NCI-H146 (cell line): ENCODE results near the gene KIAA0930.
"Not testable (repeated sequence)": the region's sequence is repeated elsewhere in the genome, so short reads cannot be mapped to it uniquely, and the experiment has no call there.

ENCODE experiments used
- DNase-seq: peaks from one replicate; lab custom pipeline; 2025; lab: John Stamatoyannopoulos, UW

Gene KIAA0930

DNA sequence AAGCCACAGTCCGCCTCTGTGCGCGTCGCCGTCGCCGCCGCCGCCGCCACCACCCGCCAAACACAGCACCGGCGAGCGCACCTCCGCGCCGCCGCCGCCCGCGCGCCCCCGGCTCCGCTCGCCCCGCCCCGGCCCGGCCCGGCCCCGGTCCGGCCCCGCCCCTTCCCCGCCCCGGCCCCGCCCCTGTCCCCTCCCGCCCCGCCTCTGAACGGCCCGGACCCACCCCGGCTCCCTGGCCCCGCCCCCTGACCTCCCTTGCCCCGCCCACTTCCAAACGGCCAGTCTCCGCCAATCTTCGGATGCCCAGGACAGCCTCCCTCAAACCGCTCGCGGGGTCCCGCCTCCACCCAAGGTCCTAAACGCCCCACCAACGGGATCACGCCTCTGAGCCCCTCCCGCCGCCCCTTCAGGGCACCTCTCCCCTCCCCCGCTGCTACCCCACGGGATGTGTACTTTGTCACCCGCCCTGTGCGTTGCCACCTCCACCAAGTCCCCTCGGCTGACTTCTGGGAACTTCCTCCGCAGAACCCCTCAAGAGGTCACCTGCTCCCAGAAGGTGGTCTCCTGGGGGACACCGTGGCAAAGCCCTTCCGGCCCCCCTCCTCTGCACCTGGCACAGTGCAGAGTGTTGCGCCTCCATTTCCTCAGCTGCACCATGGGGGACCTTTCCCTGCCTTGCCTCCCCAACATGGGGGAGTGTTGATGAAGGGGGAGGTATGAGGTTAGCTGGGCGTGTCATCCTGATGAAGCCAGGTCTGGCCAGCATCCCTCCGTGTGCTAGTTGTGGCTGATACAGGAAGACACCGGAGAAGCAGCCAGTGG lies at the start of gene KIAA0930:
Gene KIAA0930, minus strand, starts transcription at position 85 of the 822 bp plus-strand sequence. CDS start 191 bp downstream, outside the sequence.
- peak; percentile 48 for DNase-seq

DNA sequence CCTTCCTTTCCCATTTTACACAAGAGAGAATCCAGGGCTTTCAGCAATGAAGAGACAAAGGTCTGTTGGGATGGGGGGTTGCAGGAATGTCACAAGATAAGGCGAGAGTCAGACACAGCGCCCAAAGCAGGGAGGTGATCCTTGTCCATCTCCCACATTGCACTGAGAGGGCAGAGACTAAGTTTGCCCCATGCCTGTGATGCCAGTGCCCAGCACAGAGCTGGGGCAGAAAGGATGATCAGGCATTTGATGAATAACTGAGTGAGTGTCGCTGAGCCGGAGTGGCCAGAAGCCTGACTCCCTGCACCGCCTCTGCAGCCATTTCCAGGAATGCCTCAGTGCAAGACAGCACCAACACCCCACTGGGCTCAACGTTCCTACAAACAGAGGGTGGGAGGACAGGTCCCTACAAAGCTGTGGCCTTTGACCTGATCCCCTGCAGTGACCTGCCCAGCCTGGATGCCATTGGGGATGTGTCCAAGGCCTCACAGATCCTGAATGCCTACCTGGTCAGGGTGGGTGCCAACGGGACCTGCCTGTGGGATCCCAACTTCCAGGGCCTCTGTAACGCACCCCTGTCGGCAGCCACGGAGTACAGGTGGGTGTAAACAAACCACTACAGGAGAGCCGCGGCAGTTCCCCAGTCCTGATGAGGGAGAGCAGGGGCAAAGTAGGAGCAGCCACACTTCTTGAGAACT lies 46.3 kb upstream of the KIAA0930 start:
- DNase-seq = no peak

DNA sequence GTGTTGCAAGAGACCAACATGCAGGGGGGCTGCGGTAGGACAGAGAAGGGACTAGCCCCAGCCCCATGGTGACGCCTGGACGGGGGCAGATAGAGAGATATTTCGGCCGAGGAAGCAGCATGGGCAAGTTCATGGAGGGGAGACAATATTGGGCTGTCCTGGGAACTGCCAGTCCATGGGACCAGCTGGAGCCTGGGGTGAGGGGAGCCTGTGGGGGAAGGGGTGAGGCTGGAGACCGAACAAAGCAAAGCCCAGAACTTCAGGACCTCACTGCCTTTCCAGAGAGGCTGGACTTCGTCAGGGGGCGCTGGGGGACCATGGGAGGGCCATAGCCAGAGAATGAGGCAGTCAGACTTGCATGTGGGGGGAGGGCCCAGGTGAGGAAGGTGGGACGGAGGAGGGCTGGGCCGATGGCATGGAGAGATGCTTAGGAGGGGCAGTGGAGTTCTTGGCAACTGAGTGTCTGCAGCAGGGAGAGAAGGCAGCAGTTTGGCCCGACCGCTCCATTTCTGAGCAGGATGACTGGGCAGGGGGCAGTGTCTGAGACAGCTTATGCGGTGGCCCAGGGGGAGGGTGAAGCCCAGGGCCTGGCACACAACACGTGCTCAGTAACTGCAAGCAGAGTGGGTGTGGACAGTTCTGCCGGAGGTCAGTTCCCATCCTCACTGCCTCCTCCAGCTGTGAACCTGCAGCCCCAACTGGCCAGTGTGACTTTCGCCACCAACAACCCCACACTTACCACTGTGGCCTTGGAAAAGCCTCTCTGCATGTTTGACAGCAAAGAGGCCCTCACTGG lies 44.8 kb upstream of the KIAA0930 start:
- peak; percentile 33 for DNase-seq

DNA sequence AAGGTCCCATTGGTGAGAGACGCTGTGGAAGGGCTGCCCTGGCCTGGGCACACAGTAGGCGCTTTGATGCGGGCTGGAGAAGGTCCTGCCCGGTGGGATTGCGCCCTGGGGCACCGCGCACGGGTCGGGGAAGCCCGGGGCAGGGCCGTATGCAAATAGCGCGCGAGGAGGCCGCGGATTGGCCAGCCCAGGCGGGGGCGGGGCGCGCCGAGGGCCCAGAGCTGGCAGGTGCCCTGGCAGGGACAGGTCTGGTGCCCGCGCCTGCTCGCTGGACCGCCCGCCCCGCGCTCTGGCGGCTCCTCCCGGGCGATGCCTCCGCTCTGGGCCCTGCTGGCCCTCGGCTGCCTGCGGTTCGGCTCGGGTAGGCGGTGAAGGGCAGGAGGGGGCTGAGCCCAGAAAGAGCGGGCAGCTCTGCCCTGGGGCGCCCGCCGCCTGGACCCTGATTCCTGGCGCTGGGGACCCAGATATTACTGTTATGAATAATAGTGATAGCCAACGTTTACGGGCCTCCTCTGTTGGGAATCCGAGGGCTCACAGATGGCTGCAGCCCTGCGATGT lies 44.1 kb upstream of the KIAA0930 start, which contains the start of gene UPK3A:
Gene UPK3A, plus strand, starts transcription at position 245 of the 558 bp plus-strand sequence. Its CDS starts 65 bp downstream, at position 310.
- peak; percentile 78 for DNase-seq

DNA sequence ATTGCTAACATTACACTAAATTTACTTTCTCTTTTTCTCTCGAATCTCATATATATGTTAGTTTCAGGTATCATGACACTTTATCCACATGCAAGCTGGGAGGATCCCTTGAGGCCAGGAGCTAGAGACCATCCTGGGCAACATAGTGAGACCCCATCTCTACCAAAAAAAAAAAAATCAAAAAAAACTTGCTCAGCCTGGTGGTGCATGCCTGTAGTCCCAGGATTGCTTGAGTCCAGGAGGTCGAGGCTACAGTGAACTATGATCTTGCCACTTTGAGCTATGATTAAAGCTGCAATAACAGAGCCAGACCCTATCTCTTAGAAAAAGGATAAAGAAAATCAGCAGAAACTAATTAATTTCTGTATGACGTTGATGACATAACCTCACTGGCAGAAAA lies 40.3 kb upstream of the KIAA0930 start:
- DNase-seq = no peak

DNA sequence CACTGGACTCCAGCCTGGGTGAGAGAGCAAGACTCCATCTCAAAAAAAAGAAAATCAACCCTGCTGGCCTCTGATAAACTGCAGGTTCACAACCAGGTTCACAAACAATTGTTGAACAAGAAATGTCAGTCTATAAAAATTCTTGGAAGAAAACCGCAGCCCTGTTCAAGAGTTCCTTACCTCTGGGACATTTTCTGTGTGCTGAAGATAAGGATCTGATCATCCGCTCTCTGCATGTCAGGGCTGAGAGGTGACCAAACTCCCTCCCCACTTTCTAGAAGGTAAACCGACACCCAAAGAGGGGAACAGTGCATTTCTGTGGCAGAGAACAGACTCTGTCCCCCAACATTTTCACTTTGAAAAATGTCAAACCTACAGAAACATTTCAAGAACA lies 39.9 kb upstream of the KIAA0930 start:
- no peak for DNase-seq

DNA sequence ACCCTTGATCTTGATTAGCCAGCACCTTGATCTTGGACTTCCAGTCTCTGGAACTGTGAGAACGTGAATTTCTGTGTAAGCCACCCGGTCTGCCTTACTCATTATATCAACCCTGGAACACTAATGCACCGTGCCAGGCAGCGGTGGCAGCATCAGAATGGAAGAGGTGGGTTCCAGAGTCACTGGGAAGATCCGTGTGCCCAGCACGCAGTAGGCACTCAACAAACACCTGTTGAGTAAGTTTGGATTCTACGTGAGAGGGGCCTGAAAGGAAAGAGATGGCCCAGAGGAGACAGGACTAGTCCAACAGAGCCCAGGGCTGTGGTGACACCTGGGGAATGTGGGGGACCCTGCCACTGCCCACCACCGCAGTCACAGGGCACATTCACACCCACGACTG lies 37.4 kb upstream of the KIAA0930 start:
- DNase-seq = no peak

DNA sequence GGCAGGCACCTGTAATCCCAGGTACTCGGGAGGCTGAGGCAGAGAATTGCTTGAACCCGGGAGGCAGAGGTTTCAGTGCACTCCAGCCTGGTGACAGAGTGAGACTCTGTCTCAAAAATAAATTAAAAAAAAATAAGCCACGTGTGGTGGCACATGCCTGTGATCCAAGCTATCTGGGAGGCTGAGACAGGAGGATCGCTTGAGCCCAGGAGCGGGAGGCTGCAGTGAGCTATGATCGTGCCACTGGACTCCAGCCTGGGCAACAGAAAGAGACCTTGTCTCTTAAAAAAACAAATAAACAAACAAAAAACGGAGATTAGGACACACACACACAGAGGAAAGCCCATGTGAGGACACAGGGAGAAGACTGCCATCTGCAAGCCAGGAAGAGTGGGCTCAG lies 37.0 kb upstream of the KIAA0930 start:
- not testable (repeated sequence) for DNase-seq

DNA sequence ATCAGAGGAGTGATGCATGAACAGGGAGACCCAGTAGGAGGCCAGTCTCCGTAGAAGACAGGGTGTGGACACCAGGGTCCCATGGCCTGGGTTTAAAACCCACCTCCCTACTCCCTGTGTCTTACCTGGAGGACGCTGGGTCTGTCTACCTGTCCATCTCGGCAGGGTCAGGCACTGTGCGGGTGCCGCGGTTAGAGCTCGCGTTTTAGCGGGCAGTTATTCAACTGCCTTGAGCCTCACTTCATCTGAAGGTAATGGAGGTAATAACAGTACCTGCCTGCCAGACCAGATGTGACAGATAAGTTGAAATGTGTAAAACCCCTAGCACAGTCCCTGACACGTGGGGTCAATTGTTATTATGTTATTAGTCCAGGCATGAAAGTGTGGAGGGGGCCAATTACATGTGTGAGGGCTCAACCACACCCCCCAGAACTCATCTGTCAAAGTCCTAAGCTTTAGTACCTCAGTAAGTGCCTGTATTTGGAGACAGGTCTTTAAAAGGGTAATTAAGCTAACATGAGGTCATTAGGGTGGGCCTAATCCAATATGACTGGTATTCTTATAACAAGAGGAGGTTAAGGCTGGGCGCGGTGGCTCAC lies 35.9 kb upstream of the KIAA0930 start:
- DNase-seq = no peak

DNA sequence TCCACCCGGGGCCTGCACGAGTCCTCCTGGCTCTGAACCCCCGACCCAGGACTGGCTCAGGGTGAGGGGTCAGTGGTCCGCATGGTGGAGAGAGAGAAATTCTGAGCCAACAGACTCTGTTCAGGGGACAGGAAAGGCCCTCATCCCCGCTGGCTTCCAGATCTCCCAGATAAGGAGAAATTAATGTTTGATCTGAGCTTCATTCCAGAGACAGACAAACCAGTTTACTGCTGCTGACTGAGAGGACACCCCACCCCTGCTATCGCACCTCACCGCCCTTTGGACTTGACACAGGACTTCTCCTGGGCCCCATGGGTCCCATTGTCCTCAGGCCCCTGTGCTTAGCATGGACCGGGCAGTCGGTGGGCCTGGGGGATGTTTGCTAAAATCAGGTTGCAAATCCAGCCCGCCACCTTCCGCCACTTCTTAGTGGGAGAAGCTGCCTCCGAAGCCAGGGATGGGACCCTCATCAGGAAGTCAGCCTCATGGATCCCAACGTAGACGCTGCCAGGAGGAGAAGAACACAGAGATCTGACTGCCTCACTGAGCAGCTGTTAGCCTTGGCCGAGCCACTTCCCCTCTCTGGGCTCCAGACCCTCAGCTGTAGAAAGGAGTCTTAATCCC lies 32.9 kb upstream of the KIAA0930 start:
- no peak for DNase-seq

DNA sequence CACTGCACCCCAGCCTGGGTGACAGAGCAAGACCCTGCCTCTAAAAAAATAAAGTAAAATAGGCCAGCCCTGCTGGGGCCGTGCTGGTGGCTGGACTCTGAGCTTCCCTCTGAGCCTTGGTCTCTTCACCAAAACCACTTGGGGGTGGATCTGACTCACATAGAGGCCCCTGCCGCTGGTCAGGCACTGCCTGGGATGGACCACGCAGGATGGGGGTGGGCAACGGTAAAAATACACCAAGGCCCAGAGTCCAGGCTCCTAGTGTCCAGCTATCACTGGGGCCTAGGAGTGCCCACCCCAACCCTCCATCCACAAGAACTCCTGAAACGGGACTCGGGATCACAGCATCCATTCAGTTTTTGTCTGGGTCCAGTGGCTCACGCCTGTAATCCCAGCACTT lies 31.8 kb upstream of the KIAA0930 start:
- DNase-seq = no peak

DNA sequence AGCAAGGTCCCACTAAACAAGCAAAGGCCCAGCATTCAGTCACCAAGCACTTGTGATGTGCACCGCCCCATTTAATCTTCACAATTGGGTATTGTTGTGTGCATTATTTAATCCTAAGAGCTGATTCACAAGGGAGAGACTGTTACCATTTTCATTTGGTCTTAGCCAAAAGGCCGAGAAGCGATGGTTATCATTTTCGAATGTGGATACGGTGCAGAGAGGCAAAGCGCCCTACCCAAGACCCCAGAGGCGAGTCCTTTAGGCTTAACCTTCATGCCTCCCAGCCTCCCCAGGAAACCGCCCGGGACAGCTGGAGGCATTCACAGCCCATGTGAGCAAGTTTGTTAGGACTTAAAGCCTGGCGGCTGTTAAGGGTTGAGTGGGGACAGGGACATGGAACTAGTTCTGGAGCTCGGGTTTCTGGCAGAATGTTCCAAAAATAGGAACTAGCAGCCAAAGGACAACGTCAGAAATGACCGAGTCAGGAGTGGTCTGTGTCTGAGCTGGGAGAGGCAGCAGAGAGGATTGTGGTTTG lies 31.0 kb upstream of the KIAA0930 start:
- no peak for DNase-seq

DNA sequence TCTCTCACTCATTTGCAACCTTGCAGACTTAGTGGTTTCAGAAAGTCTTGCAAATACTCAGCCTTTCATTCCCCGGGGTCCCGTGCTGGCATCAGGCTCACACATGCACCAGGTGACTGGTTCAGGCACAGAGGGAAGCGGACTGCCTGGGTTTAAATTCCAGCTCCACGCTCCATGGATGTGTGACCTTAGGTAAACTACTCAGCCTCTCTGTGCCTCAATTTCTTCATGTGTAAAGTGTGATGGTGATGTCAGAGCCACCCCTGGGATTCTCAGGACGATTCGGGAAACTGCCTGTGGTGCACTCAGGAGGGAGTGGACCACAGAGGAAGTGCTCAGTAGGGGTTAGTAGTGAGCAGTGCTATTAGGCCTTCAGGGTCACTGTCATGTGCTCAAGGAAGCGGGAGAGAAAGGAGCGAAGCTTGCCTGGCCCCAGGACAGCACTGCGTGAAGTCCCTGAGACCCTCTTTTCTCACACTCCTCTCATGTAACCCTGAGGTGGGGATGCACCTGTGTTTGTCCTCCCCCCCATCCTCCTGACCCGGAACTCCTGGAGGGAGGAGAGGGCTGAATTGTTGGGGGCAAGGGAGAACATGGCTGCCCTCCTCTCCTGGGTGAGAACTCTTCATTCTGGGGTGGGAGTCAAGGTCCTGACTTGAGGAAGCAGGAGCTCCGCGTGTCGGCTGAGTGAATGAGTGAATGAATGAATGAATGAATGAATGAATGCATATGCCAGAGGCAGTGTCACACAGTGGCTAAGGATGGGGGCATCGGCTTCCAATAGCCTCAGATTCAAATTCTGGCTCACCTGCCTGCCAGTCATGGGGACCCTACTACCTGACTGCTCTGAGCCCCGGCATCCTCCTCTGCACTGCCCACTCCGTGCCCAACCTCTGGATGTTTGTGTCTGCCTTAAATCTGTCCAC lies 29.7 kb upstream of the KIAA0930 start:
- no peak for DNase-seq

DNA sequence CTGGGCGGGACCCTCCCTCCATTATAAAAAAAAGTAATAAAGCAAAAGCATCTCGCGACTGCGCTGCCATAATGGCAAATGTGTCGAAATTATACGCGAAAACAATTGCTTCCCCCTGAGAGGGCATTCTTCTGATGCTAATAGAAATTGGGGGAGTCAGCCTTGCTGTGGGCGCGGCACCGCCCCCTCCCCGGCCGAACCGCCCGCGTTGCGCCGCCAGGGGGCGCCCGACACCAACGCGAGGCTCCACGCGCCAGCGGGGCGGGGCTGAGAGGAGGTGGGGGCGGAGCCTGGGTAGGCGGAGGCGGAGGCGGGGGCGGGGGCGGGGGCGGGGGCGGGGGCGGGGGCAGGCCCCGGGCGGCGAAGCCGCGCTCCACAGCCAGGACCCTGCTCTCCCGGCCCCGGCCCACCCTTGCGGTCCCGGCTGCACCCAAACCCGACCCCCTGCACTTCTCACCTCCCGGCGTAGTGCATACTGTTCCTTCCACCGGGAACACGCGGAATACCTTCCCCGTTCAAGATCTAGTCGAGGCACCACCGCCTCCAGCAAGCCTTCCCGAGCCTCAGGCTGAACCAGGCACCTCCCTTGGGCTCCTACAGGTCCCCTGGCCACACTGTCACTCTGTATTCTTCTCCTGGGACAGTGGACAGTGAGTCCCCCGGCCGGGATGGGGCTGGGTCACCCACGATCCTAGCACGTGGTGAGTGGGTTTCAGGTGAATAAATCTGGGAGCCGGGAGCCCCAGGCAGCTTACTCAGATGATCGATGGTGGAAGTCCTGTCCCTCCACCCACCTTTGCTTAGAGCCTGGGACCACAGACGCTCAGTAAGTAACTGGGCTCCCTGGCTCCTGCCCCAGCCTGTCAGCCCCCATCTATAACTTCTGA lies 28.5 kb upstream of the KIAA0930 start:
- peak; percentile 49 for DNase-seq

DNA sequence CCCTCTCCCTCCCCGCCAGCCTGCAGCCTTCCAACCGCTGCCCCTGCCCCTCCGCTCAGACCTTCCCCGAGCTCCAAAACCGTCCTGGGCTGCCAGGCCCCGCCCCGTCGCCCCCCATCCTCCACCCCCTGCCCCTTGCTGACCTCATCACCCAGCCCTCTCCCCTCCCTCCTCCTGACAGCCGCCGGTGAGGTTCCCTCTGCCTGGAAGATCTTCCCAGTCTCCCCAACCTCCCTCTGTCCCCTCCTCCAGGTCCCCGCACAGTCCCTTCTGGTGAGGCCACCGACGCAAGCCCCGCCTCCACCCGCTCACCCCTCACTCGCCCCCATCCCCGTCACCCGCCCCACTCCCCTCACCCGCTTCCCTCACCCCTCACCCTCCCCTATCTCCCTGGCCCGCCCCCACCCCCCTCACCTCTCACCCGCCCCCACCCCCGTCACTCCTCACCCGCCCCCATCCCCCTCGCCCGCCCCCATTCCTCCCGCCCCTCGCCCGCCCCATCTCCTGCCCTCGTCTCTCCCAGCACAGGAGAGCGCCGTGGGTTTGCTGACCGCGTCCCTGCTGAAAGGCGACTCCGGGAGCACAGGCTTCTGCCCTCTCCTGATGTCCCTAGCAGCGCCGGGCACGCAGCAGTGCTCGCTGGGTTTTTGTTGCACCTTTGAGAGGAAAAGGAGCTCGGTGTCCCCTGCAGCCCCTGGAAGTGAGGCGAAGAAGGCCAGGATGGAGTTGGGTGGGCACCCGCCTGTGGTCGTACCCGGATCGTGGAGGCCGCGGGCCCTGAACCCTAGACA lies 27.7 kb upstream of the KIAA0930 start:
- peak; percentile 80 for DNase-seq

DNA sequence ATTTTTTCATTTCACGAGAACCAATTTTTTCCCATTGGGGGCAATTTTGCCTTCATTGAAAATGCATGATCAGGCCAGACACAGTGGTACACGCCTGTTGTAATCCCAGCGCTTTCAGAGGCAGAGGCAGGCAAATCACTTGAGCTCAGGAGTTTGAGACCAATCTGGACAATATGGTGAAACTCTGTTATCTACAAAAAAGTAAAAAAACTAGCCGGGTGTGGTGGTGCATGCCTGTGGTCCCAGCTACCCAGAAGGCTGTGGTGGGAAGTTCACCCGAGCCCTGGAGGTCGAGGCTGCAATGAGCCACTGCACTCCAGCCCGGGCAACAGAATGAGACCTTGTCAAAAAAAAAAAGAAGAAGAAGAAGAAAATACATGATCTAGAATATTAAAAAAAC lies 24.8 kb upstream of the KIAA0930 start:
- DNase-seq = no peak

DNA sequence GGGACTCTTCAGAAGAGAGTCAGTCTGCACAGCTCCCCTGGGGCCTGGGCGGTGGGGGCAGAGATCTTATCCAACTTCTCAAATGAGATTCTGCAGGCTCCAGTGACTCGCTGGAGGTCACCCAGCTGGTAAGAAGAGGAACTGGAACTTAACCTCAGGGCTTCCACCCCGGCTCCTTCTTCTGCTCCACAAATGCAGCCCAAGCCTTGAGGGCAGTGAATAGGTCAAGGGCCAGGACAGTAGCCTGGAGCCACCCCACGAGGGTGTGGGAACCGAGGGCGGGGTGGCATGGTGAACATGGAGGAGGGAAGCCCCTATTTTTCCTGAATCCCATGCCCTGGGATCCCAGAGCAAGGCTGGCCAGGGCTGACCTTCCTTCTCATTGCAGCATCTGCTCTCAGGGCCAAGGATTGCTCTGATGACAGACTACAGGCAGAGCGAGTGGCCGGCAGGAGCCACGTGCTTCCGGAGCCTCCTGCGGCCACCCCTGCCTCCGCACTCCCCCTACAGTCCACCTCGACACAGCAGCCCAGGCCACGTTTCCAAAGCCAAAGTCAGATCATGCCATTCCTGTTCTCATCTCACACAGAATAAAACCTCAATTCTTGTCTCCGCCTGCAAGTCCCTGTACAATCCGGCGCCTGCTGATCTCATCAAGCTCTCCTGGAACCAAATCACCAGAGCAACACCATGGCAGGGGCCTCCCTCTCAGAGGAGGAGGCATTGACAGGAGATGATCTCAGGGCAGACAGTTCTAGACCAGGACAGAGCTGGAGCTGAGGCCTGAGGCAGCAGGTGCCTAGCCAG lies 23.0 kb upstream of the KIAA0930 start:
- DNase-seq = peak; percentile 42
